ENCODE measurements around the gene STAB2.

STAB2 gene

DNA sequence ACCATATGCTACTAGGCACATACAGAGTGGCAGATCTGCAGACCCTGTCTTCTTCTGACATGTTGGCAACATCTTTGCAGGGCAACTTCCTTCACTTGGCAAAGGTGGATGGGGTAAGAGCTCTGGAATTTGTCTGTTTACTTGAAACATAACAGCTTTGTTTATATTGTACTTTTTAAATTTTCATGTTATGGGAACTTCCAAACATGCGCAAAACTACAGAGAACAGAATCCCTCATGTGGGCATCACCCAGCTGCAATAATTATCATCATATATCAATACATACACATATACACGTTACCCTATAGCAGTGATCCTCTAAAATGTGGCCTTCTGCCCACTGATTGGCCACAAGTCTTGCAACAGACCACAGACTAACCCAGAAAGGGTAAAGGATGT, 103.4 kb downstream of the STAB2 start:
- DNase-seq (ENCODE audit: low spot score): no peak

DNA sequence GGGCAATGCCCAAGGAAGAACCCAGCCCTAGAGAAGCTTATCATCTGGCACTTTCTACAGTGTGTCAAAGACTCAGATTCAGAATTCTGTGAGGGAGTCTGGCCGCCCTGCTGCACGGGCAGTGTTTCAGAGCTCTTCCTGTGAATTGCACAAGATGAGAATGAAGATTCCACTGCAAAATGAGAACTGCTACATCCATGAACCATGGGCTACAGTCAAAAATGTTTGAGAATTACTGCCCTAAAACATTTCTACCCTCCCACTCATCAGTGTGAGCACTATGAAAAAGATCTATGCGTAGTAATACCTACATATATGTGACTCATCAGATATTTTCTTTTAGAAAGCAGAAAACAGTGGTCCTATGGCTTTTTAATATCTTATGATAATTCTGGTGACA, 104.0 kb downstream of the STAB2 start:
- TF ChIP-seq, protein P1, sequence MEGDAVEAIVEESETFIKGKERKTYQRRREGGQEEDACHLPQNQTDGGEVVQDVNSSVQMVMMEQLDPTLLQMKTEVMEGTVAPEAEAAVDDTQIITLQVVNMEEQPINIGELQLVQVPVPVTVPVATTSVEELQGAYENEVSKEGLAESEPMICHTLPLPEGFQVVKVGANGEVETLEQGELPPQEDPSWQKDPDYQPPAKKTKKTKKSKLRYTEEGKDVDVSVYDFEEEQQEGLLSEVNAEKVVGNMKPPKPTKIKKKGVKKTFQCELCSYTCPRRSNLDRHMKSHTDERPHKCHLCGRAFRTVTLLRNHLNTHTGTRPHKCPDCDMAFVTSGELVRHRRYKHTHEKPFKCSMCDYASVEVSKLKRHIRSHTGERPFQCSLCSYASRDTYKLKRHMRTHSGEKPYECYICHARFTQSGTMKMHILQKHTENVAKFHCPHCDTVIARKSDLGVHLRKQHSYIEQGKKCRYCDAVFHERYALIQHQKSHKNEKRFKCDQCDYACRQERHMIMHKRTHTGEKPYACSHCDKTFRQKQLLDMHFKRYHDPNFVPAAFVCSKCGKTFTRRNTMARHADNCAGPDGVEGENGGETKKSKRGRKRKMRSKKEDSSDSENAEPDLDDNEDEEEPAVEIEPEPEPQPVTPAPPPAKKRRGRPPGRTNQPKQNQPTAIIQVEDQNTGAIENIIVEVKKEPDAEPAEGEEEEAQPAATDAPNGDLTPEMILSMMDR (IDR thresholded peaks at IDR 0.05; ENCODE audit: extremely low read depth, missing control alignments): no peak
- DNase-seq (ENCODE audit: low spot score): no peak

More for the DNA sequence above, 103.4 kb downstream of the STAB2 start:
- TF ChIP-seq, protein P1 (IDR thresholded peaks at IDR 0.05; ENCODE audit: extremely low read depth, missing control alignments): no peak

DNA sequence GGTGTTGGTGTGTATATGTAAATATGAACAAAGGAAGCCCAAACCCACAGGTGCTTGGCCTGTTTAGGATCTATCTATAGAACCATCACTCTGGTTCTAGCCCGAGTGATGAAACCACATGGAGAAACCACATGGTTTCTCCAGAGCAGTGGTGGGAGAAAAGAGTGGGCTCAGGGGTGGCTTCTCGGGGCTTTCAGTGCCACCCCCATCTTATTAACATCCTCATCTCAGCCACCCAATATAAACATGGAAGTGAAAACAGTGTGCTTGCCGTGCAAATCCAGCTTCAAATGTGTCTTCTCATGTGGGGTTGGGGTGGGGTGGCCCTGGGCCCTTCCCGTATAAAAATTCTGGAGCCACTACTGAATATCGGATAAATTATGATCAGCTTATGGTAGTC, 109.0 kb downstream of the STAB2 start:
- TF ChIP-seq, protein P1 (IDR thresholded peaks at IDR 0.05; ENCODE audit: extremely low read depth, missing control alignments): no peak
- no peak for DNase-seq (ENCODE audit: low spot score)

DNA sequence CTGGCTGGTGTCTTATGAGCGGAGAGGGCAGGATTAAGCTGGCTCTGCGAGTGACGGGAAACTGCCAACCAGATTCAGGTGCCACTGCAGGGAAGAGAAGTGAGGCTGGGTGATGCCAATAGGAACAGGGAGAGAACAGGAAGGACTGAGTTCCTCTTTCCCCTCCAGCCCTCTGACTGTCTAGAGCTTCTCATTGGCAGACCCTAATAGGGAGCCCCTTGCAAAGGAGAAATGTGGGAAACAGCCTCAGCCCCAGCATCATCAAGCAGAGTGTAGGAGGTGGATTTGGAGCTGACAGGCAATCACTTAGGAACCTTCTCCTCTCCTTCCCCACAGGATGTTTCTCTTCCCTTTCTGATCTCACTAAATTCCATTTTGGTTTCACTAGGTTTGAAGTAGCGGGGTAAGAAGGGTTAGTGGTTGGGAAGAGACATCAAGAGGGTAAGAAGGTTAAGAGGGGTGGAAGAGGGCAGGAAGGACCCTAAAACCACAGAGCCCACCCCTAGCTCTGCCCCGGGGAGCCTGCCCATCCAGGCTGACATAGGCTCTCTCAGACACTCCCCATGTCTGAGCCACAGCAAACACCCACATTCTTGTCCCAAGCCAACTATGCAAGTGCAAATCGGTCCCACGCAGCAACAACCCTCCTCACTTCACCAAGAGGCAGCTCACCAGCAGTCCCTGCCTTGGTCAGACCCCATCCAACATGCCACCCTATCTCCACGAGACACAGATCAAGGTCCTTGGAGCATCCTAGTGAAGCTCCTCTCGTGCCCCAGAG, 111.1 kb downstream of the STAB2 start:
- TF ChIP-seq, protein P1 (IDR thresholded peaks at IDR 0.05; ENCODE audit: extremely low read depth, missing control alignments): no peak
- DNase-seq (ENCODE audit: low spot score): no peak

DNA sequence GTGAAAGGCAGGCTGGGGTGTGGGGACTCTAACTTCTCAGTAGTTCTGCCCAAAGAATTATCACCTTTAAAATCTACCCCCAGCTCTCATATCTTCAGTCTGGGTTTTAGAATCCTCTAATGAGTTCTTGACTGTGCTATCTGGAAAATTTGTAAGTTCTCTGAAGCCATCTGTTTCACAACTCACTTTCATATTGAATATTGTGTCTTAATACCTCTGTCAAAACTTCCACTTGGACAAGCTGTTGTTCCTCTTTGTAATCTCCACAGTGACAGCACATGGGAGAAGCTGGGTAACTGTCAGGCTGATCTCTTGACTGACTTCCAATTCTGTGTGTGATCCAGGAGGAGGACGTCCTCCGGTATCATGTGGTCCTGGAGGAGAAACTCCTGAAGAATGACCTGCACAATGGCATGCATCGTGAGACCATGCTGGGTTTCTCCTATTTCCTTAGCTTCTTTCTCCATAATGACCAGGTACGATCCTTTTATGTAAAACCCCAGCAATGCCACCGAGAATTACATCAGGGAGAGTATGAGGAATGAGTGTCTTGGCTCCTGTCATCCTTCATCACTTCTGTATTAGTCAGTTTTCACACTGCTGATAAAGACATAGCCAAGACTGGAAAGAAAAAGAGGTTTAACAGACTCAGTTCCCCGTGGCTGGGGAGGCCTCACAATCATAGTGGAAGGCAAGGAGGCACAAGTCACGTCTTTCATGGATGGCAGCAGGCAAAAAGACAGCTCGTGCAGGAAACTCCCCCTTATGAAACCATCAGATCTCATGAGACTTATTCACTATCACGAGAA, 111.9 kb downstream of the STAB2 start:
- TF ChIP-seq, protein P1 (IDR thresholded peaks at IDR 0.05; ENCODE audit: extremely low read depth, missing control alignments): no peak
- DNase-seq (ENCODE audit: low spot score): no peak

DNA sequence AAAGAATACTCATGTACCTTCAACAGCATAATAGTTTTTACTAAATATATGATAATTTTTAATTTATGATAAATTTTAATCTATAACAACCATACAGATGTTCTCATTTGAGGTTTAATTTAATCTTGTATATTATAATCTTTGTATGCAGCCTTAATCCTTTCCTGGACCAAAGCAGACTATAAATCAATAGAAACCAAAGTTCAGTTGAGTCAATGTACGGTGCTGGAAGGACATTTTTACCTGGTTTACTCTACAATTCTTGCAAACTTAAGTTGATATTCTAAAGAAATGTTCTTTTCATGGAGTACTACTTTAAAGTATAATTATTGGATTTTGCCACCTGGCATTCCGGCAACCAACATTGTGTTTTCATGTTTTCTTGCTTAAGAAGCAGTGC, 118.0 kb downstream of the STAB2 start:
- TF ChIP-seq, protein P1 (IDR thresholded peaks at IDR 0.05; ENCODE audit: extremely low read depth, missing control alignments): no peak
- no peak for DNase-seq (ENCODE audit: low spot score)

DNA sequence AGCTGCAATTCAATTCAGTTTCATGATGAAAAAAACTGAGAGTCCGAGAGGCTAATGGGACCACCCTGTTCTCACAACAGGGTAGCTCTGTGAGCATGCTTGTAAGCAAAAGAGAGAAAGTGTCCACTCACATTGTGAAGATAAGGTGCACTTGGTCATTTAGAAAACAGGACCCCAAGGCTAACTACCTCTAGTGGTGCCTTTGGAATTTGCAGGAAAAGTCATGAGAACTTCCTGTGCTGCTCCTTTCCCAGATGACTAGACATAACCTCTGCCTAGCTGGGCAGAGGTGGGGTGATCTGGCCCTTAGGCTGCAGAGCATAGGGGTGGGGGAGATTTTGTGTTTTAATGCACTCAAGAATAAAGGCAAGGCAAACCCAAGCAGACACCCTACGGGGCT, 118.9 kb downstream of the STAB2 start:
- no peak for DNase-seq (ENCODE audit: low spot score)
- TF ChIP-seq, protein P1 (IDR thresholded peaks at IDR 0.05; ENCODE audit: extremely low read depth, missing control alignments): no peak
